ENCODE data around the gene UHRF2. TPM values are rescaled to one million over a fixed set of nuclear protein-coding genes. Genes with fewer than 3 reads are reported as not detected.

Gene UHRF2
- total and polyA plus RNA-seq, 2 of the 13 experiments (the other 11 are each of a cell fraction or from before 2014, with no cell fraction given): 42.1 to 44.2 TPM

DNA sequence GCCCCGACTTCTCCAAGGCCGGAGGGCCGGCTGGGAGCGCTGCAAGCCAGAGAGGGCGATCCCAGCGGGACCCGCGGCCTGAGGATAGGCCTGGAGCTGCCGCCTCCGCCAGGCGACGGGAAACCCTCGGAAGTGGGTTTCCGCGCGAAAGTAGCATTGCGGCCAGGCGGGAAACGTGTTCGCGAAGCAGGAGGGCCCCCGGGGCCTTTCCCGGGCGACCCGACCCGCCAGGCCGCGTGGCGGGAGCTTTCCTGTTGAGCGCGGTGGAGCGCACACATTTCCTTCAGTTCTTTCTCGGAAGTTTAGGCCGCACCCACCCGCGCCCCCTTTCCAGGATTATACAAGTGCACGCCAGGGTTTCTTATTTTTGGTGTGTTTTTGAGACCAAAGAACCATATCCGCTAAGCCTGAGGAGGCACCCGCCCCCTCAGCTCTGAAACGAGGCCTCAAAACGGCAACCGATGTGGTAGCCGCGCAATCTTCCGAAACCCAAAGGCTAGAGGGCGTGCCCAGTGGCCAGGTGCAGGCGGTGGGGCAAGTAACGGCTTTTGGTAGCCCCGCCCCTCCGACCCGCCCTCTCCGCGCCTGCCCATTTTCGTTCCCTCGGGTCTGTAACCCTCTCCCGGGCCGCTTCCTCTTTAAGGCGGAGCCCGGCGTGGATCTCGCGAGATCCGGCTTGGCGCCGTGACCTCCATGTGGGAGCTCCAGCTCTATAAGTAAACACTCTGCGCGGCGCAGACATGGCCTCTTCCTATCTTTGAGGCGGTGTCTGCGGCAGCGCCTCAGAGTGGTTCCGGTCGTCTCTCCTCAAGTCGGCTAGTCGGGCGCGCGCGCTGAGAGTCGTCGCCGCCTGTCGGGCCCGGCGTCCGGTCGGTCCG is at the start of gene UHRF2 (continued):
- TF ChIP-seq, protein P1, sequence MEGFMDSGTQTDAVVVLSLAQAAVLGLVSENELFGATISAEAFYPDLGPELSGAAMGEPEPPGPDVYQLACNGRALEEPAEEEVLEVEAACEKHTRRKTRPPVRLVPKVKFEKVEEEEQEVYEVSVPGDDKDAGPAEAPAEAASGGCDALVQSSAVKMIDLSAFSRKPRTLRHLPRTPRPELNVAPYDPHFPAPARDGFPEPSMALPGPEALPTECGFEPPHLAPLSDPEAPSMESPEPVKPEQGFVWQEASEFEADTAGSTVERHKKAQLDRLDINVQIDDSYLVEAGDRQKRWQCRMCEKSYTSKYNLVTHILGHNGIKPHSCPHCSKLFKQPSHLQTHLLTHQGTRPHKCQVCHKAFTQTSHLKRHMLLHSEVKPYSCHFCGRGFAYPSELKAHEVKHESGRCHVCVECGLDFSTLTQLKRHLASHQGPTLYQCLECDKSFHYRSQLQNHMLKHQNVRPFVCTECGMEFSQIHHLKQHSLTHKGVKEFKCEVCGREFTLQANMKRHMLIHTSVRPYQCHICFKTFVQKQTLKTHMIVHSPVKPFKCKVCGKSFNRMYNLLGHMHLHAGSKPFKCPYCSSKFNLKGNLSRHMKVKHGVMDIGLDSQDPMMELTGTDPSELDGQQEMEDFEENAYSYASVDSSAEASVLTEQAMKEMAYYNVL (CRISPR knock-in tag; IDR thresholded peaks at IDR 0.05; ENCODE audit: borderline replicate concordance): 0 out of 2 replicates have a peak, but pooled peaks have one; percentile 28
- TF ChIP-seq, protein P2, sequence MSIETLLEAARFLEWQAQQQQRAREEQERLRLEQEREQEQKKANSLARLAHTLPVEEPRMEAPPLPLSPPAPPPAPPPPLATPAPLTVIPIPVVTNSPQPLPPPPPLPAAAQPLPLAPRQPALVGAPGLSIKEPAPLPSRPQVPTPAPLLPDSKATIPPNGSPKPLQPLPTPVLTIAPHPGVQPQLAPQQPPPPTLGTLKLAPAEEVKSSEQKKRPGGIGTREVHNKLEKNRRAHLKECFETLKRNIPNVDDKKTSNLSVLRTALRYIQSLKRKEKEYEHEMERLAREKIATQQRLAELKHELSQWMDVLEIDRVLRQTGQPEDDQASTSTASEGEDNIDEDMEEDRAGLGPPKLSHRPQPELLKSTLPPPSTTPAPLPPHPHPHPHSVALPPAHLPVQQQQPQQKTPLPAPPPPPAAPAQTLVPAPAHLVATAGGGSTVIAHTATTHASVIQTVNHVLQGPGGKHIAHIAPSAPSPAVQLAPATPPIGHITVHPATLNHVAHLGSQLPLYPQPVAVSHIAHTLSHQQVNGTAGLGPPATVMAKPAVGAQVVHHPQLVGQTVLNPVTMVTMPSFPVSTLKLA (IDR thresholded peaks at IDR 0.05): peak; percentile 29; the same call in 1 of the 2 replicates
- peak; percentile 55; the same call in 1 of the 2 replicates for TF ChIP-seq ZNF12 (CRISPR knock-in tag; IDR thresholded peaks at IDR 0.05)
- no peak; the same call in 1 of the 2 replicates for TF ChIP-seq ZNF292 (CRISPR knock-in tag; IDR thresholded peaks at IDR 0.05; ENCODE audit: borderline replicate concordance, low read depth)
- TF ChIP-seq, protein P3, sequence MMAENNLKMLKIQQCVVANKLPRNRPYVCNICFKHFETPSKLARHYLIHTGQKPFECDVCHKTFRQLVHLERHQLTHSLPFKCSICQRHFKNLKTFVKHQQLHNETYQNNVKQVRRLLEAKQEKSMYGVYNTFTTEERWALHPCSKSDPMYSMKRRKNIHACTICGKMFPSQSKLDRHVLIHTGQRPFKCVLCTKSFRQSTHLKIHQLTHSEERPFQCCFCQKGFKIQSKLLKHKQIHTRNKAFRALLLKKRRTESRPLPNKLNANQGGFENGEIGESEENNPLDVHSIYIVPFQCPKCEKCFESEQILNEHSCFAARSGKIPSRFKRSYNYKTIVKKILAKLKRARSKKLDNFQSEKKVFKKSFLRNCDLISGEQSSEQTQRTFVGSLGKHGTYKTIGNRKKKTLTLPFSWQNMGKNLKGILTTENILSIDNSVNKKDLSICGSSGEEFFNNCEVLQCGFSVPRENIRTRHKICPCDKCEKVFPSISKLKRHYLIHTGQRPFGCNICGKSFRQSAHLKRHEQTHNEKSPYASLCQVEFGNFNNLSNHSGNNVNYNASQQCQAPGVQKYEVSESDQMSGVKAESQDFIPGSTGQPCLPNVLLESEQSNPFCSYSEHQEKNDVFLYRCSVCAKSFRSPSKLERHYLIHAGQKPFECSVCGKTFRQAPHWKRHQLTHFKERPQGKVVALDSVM (CRISPR knock-in tag; IDR thresholded peaks at IDR 0.05): no peak
- TF ChIP-seq, protein P4, sequence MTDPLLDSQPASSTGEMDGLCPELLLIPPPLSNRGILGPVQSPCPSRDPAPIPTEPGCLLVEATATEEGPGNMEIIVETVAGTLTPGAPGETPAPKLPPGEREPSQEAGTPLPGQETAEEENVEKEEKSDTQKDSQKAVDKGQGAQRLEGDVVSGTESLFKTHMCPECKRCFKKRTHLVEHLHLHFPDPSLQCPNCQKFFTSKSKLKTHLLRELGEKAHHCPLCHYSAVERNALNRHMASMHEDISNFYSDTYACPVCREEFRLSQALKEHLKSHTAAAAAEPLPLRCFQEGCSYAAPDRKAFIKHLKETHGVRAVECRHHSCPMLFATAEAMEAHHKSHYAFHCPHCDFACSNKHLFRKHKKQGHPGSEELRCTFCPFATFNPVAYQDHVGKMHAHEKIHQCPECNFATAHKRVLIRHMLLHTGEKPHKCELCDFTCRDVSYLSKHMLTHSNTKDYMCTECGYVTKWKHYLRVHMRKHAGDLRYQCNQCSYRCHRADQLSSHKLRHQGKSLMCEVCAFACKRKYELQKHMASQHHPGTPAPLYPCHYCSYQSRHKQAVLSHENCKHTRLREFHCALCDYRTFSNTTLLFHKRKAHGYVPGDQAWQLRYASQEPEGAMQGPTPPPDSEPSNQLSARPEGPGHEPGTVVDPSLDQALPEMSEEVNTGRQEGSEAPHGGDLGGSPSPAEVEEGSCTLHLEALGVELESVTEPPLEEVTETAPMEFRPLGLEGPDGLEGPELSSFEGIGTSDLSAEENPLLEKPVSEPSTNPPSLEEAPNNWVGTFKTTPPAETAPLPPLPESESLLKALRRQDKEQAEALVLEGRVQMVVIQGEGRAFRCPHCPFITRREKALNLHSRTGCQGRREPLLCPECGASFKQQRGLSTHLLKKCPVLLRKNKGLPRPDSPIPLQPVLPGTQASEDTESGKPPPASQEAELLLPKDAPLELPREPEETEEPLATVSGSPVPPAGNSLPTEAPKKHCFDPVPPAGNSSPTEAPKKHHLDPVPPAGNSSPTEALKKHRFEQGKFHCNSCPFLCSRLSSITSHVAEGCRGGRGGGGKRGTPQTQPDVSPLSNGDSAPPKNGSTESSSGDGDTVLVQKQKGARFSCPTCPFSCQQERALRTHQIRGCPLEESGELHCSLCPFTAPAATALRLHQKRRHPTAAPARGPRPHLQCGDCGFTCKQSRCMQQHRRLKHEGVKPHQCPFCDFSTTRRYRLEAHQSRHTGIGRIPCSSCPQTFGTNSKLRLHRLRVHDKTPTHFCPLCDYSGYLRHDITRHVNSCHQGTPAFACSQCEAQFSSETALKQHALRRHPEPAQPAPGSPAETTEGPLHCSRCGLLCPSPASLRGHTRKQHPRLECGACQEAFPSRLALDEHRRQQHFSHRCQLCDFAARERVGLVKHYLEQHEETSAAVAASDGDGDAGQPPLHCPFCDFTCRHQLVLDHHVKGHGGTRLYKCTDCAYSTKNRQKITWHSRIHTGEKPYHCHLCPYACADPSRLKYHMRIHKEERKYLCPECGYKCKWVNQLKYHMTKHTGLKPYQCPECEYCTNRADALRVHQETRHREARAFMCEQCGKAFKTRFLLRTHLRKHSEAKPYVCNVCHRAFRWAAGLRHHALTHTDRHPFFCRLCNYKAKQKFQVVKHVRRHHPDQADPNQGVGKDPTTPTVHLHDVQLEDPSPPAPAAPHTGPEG (CRISPR knock-in tag; IDR thresholded peaks at IDR 0.05): 0 out of 2 replicates have a peak, but pooled peaks have one; percentile 60
- TF ChIP-seq, protein P5, sequence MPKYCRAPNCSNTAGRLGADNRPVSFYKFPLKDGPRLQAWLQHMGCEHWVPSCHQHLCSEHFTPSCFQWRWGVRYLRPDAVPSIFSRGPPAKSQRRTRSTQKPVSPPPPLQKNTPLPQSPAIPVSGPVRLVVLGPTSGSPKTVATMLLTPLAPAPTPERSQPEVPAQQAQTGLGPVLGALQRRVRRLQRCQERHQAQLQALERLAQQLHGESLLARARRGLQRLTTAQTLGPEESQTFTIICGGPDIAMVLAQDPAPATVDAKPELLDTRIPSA (CRISPR knock-in tag; IDR thresholded peaks at IDR 0.05; ENCODE audit: borderline replicate concordance): no peak
- TF ChIP-seq SMARCE1 (IDR thresholded peaks at IDR 0.05; ENCODE audit: borderline replicate concordance): no peak
- TF ChIP-seq, protein P6, sequence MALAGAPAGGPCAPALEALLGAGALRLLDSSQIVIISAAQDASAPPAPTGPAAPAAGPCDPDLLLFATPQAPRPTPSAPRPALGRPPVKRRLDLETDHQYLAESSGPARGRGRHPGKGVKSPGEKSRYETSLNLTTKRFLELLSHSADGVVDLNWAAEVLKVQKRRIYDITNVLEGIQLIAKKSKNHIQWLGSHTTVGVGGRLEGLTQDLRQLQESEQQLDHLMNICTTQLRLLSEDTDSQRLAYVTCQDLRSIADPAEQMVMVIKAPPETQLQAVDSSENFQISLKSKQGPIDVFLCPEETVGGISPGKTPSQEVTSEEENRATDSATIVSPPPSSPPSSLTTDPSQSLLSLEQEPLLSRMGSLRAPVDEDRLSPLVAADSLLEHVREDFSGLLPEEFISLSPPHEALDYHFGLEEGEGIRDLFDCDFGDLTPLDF (CRISPR knock-in tag; IDR thresholded peaks at IDR 0.05): peak; percentile 92
- TF ChIP-seq ZNF891 (CRISPR knock-in tag; IDR thresholded peaks at IDR 0.05): no peak
- TF ChIP-seq ZNF678 (CRISPR knock-in tag; IDR thresholded peaks at IDR 0.05): no peak
- TF ChIP-seq ZNF564 (CRISPR knock-in tag; IDR thresholded peaks at IDR 0.05): no peak
- TF ChIP-seq ZNF569 (CRISPR knock-in tag; IDR thresholded peaks at IDR 0.05; ENCODE audit: borderline replicate concordance): no peak
